SK-N-SH treated with all-trans-retinoic acid at 6 μM for 48 hours (cell line): ENCODE data around the gene OR2T10.

Source experiments
- ARNTL ChIP-seq: fragments of 450-650 bp; formaldehyde crosslinking; IDR thresholded peaks from 2 replicates; pipeline ENCODE4 v1.5.0; 2020; ENCODE audit warnings: low read depth, mild to moderate bottlenecking, moderate library complexity, borderline replicate concordance
- ISL1 ChIP-seq: fragments of 250-450 bp; sonication (Bioruptor Pico); IDR thresholded peaks from 2 replicates; pipeline ENCODE4 v2.1.2; 2022; ENCODE audit warnings: mild to moderate bottlenecking, moderate library complexity
- PPARA ChIP-seq: fragments of 250-450 bp; sonication (Bioruptor Pico); IDR thresholded peaks from 2 replicates; pipeline ENCODE4 v1.5.0; 2020; ENCODE audit warnings: mild to moderate bottlenecking, borderline replicate concordance
- RARB ChIP-seq: fragments of 250-450 bp; sonication (Bioruptor Pico); IDR thresholded peaks from 2 replicates; pipeline ENCODE4 v1.8.0; 2021; ENCODE audit warnings: mild to moderate bottlenecking, moderate library complexity
- TOX ChIP-seq: fragments of 250-450 bp; sonication (Bioruptor Pico); IDR thresholded peaks from 2 replicates; pipeline ENCODE4 v1.8.0; 2021; ENCODE audit warnings: mild to moderate bottlenecking, moderate library complexity, borderline replicate concordance
- ZFP3 ChIP-seq: fragments of 250-450 bp; sonication (Bioruptor Pico); IDR thresholded peaks from 2 replicates; pipeline ENCODE4 v1.5.0; 2020; ENCODE audit warnings: mild to moderate bottlenecking, moderate library complexity
- ZFP30 ChIP-seq: fragments of 450-650 bp; formaldehyde crosslinking; IDR thresholded peaks from 2 replicates; pipeline ENCODE4 v1.5.0; 2022; ENCODE audit warnings: mild to moderate bottlenecking, moderate library complexity
- ZNF565 ChIP-seq: fragments of 450-650 bp; formaldehyde crosslinking; conservative IDR thresholded peaks from 2 replicates; pipeline ENCODE4 v1.5.0; 2020; ENCODE audit warnings: low read depth, mild to moderate bottlenecking, moderate library complexity
- ZNF70 ChIP-seq: fragments of 450-650 bp; formaldehyde crosslinking; IDR thresholded peaks from 2 replicates; pipeline ENCODE4 v1.5.0; 2020; ENCODE audit warnings: mild to moderate bottlenecking, moderate library complexity
- TF ChIP-seq, protein P1 (sequence below): fragments of 250-450 bp; sonication (Bioruptor Pico); IDR thresholded peaks from 2 replicates; pipeline ENCODE4 v1.5.0; 2020; ENCODE audit warnings: mild to moderate bottlenecking, moderate library complexity
- TF ChIP-seq, protein P2 (sequence below): fragments of 250-450 bp; sonication (Bioruptor Pico); IDR thresholded peaks from 2 replicates; pipeline ENCODE4 v1.5.1; 2021; ENCODE audit warnings: mild to moderate bottlenecking, moderate library complexity
- TF ChIP-seq, protein P3 (sequence below): fragments of 250-450 bp; sonication (Bioruptor Pico); IDR thresholded peaks from 2 replicates; pipeline ENCODE4 v1.8.0; 2020; ENCODE audit warnings: mild to moderate bottlenecking, moderate library complexity, borderline replicate concordance

DNA sequence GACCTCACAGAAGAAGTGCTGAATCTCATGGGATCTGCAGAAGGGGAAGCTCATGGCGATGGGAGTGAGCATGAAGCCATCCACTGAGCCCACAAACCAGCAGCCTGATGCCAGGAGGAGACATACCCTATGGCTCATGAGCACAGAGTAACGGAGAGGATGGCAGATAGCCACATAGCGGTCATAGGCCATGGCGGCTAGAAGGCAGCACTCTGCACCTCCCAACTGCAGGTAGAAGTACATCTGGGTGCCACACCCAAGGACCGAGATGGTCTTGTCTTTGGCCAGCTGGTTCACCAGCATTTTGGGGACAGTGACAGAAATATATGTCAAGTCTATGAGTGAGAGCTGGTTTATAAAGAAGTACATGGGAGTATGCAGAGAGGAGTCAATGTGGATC, 4.3 kb downstream of the OR2T10 start:
- TF ChIP-seq ARNTL (CRISPR knock-in tag): no peak
- TF ChIP-seq RARB (CRISPR knock-in tag): no peak
- TF ChIP-seq TOX (CRISPR knock-in tag): no peak
- TF ChIP-seq ZNF565 (CRISPR knock-in tag): no peak
- no peak for TF ChIP-seq ZFP3 (CRISPR knock-in tag)
- TF ChIP-seq, protein P1, sequence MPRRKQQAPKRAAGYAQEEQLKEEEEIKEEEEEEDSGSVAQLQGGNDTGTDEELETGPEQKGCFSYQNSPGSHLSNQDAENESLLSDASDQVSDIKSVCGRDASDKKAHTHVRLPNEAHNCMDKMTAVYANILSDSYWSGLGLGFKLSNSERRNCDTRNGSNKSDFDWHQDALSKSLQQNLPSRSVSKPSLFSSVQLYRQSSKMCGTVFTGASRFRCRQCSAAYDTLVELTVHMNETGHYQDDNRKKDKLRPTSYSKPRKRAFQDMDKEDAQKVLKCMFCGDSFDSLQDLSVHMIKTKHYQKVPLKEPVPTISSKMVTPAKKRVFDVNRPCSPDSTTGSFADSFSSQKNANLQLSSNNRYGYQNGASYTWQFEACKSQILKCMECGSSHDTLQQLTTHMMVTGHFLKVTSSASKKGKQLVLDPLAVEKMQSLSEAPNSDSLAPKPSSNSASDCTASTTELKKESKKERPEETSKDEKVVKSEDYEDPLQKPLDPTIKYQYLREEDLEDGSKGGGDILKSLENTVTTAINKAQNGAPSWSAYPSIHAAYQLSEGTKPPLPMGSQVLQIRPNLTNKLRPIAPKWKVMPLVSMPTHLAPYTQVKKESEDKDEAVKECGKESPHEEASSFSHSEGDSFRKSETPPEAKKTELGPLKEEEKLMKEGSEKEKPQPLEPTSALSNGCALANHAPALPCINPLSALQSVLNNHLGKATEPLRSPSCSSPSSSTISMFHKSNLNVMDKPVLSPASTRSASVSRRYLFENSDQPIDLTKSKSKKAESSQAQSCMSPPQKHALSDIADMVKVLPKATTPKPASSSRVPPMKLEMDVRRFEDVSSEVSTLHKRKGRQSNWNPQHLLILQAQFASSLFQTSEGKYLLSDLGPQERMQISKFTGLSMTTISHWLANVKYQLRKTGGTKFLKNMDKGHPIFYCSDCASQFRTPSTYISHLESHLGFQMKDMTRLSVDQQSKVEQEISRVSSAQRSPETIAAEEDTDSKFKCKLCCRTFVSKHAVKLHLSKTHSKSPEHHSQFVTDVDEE (CRISPR knock-in tag): no peak
- TF ChIP-seq, protein P2, sequence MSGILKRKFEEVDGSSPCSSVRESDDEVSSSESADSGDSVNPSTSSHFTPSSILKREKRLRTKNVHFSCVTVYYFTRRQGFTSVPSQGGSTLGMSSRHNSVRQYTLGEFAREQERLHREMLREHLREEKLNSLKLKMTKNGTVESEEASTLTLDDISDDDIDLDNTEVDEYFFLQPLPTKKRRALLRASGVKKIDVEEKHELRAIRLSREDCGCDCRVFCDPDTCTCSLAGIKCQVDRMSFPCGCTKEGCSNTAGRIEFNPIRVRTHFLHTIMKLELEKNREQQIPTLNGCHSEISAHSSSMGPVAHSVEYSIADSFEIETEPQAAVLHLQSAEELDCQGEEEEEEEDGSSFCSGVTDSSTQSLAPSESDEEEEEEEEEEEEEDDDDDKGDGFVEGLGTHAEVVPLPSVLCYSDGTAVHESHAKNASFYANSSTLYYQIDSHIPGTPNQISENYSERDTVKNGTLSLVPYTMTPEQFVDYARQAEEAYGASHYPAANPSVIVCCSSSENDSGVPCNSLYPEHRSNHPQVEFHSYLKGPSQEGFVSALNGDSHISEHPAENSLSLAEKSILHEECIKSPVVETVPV: no peak
- no peak for TF ChIP-seq ZFP30 (CRISPR knock-in tag)
- no peak for TF ChIP-seq PPARA (CRISPR knock-in tag)
- TF ChIP-seq, protein P3, sequence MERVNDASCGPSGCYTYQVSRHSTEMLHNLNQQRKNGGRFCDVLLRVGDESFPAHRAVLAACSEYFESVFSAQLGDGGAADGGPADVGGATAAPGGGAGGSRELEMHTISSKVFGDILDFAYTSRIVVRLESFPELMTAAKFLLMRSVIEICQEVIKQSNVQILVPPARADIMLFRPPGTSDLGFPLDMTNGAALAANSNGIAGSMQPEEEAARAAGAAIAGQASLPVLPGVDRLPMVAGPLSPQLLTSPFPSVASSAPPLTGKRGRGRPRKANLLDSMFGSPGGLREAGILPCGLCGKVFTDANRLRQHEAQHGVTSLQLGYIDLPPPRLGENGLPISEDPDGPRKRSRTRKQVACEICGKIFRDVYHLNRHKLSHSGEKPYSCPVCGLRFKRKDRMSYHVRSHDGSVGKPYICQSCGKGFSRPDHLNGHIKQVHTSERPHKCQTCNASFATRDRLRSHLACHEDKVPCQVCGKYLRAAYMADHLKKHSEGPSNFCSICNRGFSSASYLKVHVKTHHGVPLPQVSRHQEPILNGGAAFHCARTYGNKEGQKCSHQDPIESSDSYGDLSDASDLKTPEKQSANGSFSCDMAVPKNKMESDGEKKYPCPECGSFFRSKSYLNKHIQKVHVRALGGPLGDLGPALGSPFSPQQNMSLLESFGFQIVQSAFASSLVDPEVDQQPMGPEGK (CRISPR knock-in tag): no peak
- TF ChIP-seq ISL1 (CRISPR knock-in tag): no peak
- no peak for TF ChIP-seq ZNF70 (CRISPR knock-in tag)
